ENCODE results near the gene RASGEF1C.
A peak's percentile ranks its signal among the peaks of the same experiment; 100 is the strongest.
"Not testable (repeated sequence)": the region's sequence is repeated elsewhere in the genome, so short reads cannot be mapped to it uniquely, and the experiment has no call there.

Gene RASGEF1C

DNA sequence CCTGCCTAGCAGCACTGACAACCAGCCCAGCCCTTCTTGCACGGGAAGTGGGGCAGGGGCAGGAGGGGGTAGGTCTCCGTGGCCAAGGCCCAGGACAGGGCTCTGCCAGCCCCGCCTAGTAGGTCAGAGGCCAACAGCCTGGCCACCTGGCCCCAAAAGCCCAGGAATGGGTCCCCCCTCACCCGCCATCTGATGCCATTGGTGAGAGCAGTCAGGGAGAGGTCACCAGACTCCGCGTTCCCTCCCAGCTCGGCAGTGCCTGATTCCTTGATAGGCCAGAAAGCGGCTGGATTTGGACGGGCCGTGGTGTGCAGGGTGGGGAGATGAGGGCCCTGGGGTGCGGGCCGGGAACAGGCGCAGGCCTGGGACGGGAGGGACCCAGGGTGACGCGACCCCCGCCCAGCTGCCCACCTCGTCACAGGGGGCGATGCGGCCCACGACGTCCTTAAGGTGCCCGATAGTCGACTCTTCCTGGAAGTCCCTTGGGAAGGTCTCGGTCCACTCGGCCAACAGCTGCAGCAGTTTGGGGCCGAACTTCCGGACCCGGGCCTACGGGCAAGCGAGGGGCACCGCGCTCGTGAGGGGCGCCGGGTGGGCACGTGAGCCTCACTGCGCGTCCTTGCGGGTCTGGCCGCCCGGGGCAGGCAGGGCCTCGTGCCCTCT lies 72.9 kb downstream of the RASGEF1C start:
- ATAC-seq = no peak
- no peak for DNase-seq

DNA sequence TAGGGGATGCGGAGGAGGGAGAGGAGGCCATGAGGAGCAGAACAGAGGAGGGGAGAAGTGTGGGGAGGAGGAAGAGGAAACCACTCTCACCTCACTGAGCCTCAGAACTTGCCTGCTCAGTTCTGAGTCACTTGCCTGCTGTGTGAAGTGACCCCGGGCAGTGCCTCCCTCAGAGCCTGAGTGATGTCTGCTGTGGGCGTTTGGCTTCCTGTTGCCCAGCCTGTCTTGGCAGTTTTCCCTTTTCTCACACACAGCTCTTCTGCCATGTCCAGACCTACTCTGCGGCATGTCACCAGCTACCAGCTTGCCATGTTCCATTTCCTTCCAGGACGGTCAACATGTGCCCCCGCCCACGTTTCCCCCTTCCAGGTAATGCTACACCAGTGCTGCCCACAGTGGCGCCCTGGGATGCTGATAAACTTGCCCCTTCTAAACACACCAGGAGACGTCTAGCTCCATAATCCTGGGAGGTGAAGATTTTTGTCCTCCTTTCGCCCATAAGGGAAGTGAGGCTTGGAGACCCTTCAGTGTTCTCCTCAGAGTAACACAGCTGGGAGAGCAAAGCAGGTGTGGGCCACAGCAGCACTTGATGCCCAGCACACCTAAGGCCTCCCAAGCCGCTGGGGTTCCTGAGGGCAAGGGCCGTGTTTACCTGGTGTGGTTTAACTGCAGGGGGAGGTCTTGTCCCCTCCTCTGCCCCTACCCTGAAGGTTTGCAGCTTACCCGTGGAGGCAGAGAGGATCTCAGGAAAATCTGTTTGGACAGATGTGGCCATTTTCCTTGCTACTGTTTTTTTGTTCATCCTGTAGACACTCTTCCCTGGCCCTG lies 73.7 kb downstream of the RASGEF1C start:
- ATAC-seq (peak; percentile 96), DNase-seq (peak; percentile 62)

DNA sequence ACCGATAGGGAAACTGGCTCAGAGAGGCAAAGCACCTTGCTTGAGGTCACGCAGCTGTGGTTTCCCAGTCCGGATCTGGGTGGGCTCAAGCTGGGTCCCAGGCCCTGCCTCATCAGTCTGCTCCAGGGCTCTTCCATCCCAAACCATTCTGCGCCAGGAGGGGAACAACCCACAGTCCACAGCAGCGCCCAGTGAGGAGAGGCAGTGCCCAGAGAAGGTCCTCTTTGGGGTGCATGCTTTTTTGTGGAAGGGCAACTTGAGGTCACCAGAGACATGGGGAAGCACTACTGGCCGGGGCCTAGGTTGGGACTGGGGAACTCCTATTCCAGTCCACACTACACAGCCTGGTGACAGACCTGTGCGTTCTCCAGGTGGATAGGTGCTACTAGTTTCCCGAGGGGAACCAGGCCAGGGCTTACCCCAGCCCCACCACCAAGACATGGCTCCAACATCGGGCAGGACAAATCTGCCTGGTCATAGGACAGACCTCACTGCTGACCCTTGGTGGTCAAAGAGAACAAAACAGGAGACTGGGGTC lies 75.0 kb downstream of the RASGEF1C start:
- DNase-seq (no peak), ATAC-seq (no peak)

DNA sequence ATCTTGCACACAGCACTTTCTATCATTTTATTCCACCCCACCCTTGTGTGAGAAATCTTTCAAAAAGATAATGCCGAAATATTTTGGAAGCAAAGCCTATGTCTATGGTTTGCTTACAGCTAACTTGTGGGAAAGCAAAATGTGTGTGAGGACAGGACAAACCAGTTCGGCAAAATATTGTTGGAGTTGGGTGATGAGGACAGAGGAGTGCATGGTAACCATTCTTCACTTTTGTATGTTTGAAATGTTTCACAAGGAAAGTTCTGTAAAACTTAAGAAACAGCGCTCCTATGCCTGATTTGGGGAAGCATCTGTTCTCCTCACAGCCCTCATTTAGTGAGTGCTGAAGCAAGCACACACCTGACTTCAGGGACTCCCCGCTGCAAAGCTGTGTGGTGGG lies 75.5 kb downstream of the RASGEF1C start:
- DNase-seq (no peak), ATAC-seq (no peak)

DNA sequence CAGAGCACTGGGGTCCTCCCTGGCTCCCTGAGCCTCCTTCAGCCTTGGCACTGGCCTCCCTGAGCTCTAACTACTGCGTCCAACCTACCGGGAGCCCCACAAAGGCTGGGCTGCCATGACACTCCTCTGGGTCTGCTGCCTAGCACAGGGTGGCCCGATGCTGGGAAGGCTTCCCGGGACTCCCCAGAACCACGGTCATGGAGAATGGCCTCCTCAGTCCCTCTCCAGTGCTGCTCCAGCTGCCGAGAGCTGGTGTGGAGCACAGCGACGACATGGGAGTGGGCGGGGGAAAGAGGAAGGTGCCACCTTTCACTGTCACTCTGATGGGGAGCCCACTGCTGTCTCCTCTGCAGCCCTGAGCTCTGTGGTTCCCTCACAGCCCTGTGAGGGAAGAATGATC lies 76.0 kb downstream of the RASGEF1C start:
- DNase-seq = no peak
- ATAC-seq = no peak

DNA sequence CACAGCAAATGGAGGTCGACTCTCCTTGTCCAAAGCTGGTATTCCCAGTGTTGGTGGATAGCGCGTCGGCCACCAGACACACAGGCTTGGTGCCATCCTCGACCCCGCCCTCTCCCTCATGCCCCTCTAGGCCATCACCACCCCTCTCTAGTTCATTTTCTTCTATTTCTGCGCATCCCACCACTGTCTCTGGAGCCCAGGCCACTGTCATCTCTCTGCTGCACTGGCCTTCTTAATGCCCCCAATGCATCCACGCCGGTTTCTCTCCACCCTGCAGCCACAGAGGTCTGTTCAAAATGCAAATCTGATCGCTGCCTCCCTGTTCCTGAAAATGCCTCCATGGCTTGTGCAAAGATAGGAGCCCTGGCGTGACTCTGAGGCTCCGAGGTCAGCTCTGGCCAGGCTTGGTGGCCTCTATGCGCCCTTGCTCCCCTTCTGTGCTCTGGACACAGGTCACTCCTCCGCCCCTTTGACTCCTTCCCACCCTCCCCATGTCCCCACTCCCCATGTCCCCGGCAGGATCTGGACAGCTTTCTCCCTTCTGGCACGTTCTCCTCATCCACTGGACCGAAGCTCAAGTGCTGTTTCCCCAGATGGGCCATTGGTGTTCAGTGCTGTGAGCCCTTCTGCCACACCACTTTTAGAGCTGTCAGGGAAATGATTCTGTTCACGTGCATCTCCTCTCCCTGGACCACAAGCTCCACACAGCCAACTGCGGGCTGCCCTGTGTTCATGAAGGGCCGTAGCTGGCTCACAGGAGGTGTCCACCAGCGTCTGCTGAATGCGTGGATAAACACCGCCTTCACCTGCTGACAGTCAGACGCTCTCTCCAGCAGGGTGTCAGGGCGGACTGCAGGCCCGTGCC lies 77.9 kb downstream of the RASGEF1C start:
- DNase-seq = no peak
- no peak for ATAC-seq

DNA sequence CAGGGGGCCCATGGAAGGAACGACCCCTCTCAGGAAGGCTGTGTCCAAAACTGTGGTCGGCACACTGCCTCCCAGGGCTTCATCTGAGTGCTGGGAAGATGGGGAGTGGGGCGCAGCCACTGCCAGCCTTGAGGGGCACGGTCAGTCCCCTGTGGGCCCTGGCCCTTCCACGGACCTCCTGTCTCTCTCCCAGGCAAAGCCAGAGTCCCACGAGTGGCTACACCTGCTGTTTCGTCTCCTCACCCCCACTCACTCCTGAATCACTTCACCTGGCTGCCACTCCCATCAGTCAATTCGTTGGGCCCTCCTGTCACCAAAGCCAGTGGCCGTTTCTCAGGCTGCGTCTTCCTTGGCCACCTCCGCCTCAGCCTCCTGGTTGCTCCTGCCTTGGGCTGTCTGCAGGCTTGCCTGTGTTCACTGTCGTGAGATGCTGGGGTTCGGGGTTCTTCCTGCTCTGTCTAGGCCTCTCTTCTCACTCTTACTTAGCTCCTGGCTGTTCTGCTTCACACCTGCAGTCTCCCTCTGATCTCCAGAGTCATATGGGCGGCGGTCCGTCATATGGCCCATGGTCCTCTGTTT lies 78.6 kb downstream of the RASGEF1C start:
- no peak for DNase-seq
- no peak for ATAC-seq

DNA sequence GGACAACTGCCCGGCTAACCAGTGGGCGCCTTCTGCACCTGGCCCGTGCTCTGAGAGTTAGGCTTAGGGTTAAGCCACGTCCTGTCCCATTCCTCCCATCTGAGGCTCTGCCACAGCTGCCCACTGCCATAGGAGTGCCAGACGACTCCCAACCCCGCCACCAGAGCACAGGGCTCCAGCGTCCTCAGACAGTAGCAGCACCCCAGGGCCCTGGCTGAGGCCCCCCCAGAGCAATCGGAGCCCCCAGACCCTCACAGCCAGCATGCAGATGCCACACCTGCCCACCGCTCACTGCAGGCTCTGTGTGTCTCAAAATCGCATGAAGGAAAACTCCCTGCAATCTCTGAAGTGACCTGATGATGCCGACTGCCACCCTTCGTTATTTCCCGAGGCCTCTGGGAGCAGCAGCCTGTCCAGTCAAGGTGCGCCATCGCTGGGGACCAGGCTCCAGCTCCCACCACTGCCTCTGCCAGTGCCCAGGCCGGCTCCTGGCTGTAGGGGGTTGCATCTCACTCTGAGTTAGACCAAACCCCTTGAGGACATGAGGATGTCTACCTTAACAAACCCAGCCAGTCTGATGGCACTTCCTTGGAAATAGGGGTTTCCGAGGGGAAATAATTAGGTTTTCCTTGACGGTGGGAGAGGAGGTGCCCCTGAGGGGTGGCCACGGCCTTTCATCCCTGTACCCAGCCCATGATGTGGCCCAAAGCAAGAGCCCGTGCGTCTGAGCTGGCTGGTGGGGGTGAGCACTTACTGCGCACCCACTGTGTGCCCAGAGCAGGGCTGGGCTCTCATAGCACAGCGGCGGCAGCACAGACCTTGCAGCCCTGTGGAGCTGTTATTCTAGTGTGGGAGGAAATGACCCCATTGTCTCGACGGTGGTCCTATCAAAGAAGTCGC lies 79.5 kb downstream of the RASGEF1C start:
- ATAC-seq = no peak

DNA sequence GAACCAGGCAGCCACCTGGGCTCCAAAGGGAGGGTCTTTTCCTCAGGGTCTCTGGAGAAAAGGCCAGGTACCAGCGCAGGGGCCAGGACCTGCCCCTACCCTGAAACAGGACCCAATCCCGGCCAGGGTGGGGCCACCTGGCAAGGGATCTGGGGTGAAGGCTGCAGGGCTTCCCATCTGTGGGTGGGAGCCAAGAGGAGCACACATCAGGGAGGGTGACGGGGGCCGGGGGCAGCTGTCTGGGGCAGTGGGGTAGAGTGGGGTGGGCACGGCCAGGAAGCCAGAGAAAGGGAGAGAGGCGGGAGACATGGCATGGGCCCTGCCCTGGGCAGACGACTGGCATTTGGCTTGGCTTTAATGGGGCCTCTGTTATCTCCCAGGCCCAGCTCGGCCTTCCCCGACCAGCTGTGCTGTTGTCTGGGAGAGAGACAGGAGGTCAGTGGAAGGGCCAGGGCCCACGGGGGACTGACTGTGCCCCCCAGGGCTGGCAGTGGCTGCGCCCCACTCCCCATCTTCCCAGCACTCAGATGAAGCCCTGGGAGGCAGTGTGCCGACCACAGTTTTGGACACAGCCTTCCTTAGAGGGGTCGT lies 80.2 kb downstream of the RASGEF1C start:
- ATAC-seq = no peak

More for the DNA sequence above, 79.5 kb downstream of the RASGEF1C start:
- DNase-seq = no peak

DNA sequence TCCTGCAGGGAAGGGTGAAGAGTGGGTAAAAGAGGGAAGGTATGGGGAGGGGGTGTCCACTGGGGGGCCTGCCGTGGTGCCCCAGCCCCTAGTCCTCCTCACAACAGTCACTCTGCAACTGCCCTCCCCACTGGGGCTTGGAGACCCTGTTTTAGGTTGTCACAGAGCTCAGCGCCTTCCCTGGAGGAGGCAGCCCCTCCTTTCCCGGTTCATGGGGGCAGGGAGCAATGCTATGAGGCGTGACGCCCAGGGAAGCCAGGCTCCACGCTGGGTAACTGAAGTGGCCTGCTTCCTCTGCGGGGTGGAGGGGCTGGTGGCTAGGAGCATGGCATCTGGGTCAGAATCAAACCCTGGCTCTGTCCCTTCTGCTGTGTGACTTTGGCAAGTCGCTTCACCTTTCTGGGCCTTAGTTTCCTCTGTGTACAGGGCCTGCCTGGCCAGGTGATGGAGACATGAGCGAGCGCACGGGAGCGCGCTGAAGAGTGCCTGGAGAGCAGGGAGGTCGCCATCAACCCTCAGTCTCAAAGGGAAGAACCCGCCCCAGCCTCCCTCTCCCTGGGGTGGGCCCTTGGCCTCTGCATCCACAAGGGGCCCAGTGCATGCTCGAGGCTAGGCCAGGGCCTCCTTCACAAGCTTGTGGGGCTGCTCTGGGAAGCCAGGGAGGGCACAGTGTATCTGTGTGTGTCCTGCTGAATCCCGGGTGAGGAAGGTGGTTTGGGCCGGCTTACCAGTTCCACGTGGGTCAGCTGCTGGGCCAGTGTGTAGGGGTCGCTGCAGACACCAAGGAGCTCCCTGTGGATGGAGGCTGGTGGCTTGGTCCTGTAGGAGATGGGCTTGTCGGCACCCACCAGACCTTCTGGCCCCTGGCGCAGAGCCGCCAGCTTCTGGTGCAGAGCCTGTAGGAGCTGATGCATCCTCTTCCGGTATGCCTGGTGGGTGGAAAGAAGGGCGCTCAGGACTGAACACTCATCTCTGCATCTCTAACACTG lies 81.0 kb downstream of the RASGEF1C start:
- ATAC-seq = no peak
- DNase-seq = no peak

More for the DNA sequence above, 80.2 kb downstream of the RASGEF1C start:
- DNase-seq = no peak

DNA sequence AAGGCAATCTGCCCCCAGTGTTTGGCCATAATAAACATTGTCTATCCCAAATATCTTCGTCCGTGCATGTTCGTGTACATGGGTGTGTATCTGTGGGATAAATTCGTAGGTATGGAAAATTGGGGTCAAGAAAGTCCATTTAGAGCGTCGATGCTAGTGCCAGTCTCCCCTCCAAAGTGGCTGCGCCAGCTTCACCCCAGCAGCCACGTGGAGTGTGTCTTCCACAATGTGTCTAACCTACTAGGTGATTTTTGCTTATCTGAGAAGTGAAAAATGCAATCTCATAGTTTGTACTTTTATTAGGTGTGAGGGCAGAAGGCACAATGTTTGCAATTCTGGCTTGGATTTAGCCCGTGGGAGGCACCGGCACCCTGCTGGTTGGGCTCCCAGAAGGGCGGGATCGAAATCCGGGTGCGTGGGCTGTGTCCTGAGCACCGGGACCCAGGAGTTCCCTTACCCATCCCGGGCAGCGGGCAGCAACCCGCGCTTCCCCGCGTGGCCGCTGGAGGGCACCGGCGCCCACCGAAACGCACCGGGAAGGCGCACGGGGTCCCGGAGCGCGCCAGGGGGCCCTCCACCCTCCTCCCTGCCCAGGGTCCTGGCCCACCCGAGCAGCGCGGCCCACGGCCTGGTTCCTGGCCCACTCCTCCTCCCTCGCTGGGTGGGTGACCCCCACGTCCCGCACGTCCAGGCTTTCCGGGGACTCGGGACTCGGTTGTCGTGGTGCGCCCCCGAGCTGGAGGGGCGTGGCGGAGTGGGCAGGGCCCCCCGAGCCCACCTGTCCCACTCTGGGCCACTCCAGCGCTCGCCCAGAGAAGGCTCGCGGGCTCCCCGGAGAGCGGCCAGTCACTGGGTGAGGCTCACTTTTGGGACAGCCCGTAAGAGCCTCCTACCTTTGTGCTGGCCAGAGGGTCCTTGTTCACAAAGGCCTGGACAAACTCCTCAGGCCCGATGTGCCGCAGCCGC lies 82.0 kb downstream of the RASGEF1C start:
- ATAC-seq (peak; percentile 32), DNase-seq (peak; percentile 63)

DNA sequence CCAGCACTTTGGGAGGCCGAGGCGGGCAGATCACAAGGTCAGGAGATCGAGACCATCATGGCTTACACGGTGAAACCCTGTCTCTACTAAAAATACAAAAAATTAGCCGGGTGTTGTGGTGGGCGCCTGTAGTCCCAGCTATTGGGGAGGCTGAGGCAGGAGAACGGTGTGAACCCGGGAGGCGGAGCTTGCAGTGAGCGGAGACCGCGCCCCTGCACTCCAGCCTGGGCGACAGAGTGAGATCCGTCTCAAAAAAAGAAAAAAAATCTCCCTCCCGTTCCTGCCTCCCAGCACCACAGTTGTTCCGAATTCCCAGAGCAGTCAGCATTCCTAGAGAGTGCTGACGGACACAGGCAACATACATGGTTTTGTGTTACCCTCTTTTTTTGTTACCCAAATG lies 82.9 kb downstream of the RASGEF1C start:
- not testable (repeated sequence) for ATAC-seq, DNase-seq

DNA sequence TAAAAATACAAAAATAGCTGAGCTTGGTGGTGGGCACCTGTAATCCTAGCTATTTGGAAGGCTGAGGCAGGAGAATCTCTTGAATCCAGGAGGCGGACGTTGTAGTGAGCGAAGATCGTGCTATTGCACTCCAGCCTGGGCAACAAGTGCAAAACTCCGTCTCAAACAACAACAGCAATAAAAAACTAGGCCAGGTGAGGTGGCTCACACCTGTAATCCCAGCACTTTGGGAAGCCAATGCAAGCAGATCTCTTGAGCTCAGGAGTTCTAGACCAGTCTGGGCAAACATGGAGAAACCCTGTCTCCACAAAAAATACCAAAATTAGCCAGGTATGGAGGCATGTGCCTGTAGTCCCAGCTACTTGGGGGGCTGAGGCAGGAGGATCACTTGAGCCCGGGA lies 84.3 kb downstream of the RASGEF1C start:
- DNase-seq, ATAC-seq: not testable (repeated sequence)

DNA sequence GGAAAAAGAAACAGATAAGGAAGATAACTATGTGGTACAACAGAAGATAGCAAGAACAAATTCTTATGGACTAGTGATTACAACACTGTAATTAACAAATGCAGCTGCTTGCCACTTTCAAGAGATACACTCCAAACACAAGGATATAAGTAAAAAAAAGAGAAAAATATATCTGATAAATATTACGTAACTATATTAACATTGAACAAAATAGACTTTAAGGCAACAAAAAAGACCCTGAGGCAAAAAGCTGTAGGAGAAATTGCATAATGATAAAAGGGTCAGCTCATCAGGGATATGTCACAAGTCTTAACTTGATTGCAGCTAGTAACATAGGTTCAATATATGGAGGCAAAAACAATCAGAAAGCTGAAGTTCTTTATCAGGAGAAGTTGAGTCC lies 86.1 kb downstream of the RASGEF1C start:
- ATAC-seq (no peak), DNase-seq (no peak)

DNA sequence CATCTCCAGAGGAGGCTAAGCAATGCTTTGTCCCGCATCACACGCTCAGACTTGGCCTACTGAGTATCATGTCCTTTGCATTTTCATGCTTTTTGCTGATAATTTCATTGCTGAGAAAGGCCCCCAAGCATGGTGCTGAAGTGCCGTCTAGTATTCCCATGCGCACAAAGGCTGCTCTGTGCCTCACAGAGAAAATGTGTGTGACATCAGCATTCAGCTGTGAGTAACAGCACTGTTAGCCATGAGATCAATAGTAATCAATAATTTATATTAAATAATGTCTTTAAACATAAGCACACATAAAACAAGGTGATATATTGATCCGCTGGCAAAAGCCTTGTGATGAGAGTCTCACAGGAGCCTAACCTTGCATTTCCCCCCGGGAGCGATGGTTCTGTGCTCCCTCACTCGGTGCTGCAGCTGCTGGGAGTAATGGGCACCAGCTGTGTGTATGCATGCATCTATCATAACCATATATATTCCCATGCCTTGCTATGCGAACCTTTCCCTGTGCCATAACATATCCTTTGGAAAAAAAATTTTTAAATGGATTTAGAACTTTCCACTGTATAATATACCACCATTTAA lies 87.1 kb downstream of the RASGEF1C start:
- DNase-seq = no peak
- ATAC-seq = no peak

DNA sequence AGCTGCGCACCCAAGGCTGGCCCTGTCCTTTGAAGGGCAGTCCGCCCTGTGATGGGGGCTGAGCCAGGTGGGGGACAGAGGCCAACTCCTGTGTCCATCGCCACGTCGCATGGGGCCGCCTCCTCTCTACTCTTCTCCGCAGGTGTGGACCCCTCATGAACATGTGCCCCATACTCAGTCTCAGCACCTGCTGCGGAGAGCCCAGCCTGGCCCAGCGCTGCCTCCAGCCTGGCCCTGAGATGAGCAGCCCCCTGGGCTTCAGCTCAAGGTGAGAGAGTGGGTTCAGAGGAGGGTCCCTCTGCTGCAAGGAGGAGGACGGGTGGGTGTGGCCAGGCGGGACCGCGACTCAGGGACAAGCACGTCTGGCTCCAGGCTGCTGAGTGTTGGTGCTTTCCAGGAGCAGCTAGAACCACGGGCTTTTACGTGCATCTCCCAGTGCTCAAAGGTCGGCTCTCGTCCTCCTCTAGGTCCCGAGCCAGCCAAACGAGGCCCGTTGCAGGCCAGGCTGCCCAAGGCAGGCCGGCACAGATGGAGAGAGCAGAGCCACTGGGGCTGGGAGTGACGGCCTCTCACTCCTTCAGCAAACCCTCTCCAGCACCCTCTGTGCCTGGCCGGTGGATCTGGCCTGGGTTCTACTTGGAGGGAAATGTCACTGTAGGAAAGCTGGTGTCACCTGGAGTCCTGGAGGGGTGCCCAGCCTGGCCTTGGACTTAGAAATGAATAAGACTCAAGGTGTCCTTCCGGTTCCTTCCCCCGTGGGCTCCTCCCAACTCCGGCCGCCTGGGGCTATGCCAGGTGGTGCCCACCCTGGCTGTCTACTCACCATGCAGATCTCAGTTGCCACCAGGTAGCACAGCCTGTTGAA lies 88.5 kb downstream of the RASGEF1C start:
- DNase-seq = no peak
- no peak for ATAC-seq

DNA sequence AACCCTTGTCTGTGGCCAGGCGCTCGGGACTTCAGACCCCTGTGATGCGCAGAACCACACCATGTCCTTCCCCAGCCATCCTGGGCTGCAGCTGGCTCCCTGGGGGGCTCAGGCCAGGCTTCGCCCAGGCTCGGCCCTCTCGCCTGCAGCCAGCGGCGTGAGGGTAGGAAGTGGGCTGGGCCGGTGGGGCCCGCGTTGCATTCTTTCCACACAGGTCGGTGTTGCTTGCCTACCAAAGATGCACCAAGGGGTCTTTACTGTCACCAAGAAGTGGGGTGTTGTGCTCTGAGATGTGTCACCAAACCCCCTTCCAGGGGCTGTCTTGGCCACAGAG lies 89.1 kb downstream of the RASGEF1C start:
- ATAC-seq = no peak

More for the DNA sequence above, 89.1 kb downstream of the RASGEF1C start:
- no peak for DNase-seq

Data from stimulated activated naive CD8-positive, alpha-beta T cell treated with anti-CD3 and anti-CD28 coated beads, Interleukin-15, Interleukin-2, amounts not matched to agents 100 U/mL and 50 U/mL, for 24 hours (primary cell).